KMS-11 (cell line): Measurements from ENCODE around the gene MYO9A.

Source experiments
- H2AFZ ChIP-seq: fragments of 200-600 bp; sonication (generic); 2 replicates; pipeline ENCODE4 v1.6.1; 2016; ENCODE audit warnings: antibody characterized with exemption, mixed run types, low read depth
- H3K27ac ChIP-seq: fragments of 200-600 bp; sonication (generic); 2 replicates; pipeline ENCODE4 v1.6.1; 2016; ENCODE audit warnings: mild to moderate bottlenecking, mixed run types
- H3K27me3 ChIP-seq: fragments of 200-600 bp; sonication (generic); 2 replicates; pipeline ENCODE4 v1.6.1; 2017; ENCODE audit warnings: mild to moderate bottlenecking, low read depth, mixed run types, moderate library complexity; ENCODE audit not compliant: insufficient read depth
- H3K36me3 ChIP-seq: fragments of 200-600 bp; sonication (generic); 2 replicates; pipeline ENCODE4 v1.6.1; 2017; ENCODE audit warnings: mild to moderate bottlenecking, mixed run types; ENCODE audit not compliant: insufficient read depth
- H3K4me1 ChIP-seq: fragments of 200-600 bp; sonication (generic); 2 replicates; pipeline ENCODE4 v1.6.1; 2016; ENCODE audit warnings: mild to moderate bottlenecking, low read depth, mixed run types; ENCODE audit not compliant: poor library complexity, severe bottlenecking
- H3K4me2 ChIP-seq: fragments of 200-600 bp; sonication (generic); 2 replicates; pipeline ENCODE4 v1.7.0; 2016; ENCODE audit warnings: mild to moderate bottlenecking, mixed run types
- H3K4me3 ChIP-seq: fragments of 200-600 bp; sonication (generic); IDR thresholded peaks from 2 replicates; pipeline ENCODE4 v1.6.1; 2017; ENCODE audit warnings: low read depth, low read length, mixed read lengths; ENCODE audit not compliant: insufficient read depth
- H3K79me2 ChIP-seq: fragments of 200-600 bp; sonication (generic); 2 replicates; pipeline ENCODE4 v1.6.1; 2016; ENCODE audit warnings: low read depth, mixed run types; ENCODE audit not compliant: insufficient read depth
- H3K9ac ChIP-seq: fragments of 200-600 bp; sonication (generic); 2 replicates; pipeline ENCODE4 v1.6.1; 2016; ENCODE audit warnings: mild to moderate bottlenecking, mixed run types
- H4K20me1 ChIP-seq: fragments of 200-600 bp; sonication (generic); 2 replicates; pipeline ENCODE4 v1.6.1; 2016; ENCODE audit warnings: mild to moderate bottlenecking, mixed run types; ENCODE audit not compliant: insufficient read depth
- CTCF ChIP-seq: fragments of 200-600 bp; sonication (generic); conservative IDR thresholded peaks from 2 replicates; pipeline ENCODE4 v1.6.1; 2017; ENCODE audit warnings: low read depth, mild to moderate bottlenecking, antibody characterized with exemption, low read length, moderate library complexity, mixed read lengths

MYO9A gene

GRCh38 chr15:71957026-71957425 lies 160.9 kb downstream of the MYO9A start:
- H3K4me2 ChIP-seq, result no peak overlapping the region
- H2AFZ ChIP-seq, result no peak overlapping the region
- no peak for TF ChIP-seq CTCF
- no peaks in the 10 kb centered on the region for H4K20me1 ChIP-seq
- no peak overlapping the region for H3K4me3 ChIP-seq
- no peaks in the 10 kb centered on the region for H3K27me3 ChIP-seq
- no peak overlapping the region for H3K27ac ChIP-seq
- H3K36me3 ChIP-seq, result no peaks in the 10 kb centered on the region
- no peak overlapping the region for H3K9ac ChIP-seq
- H3K79me2 ChIP-seq, result no peaks in the 10 kb centered on the region
- H3K4me1 ChIP-seq, result no peaks in the 10 kb centered on the region

GRCh38 chr15:71951134-71951533 lies 166.8 kb downstream of the MYO9A start:
- no peak overlapping the region for H3K4me2 ChIP-seq
- H3K36me3 ChIP-seq, result no peaks in the 10 kb centered on the region
- TF ChIP-seq CTCF, result no peak
- H3K4me3 ChIP-seq, result no peak overlapping the region
- no peak overlapping the region for H3K9ac ChIP-seq
- no peak overlapping the region for H2AFZ ChIP-seq
- no peak overlapping the region for H3K27ac ChIP-seq
- no peaks in the 10 kb centered on the region for H3K27me3 ChIP-seq
- no peaks in the 10 kb centered on the region for H4K20me1 ChIP-seq
- H3K4me1 ChIP-seq, result no peaks in the 10 kb centered on the region
- H3K79me2 ChIP-seq, result no peaks in the 10 kb centered on the region

GRCh38 chr15:71945012-71945411 lies 172.9 kb downstream of the MYO9A start:
- no peaks in the 10 kb centered on the region for H3K4me1 ChIP-seq
- no peaks in the 10 kb centered on the region for H3K36me3 ChIP-seq
- no peaks in the 10 kb centered on the region for H3K27me3 ChIP-seq
- H3K4me2 ChIP-seq, result no peak overlapping the region
- H4K20me1 ChIP-seq, result no peaks in the 10 kb centered on the region
- no peaks in the 10 kb centered on the region for H3K79me2 ChIP-seq
- H3K4me3 ChIP-seq, result no peak overlapping the region
- H3K27ac ChIP-seq, result no peak overlapping the region
- H3K9ac ChIP-seq, result no peak overlapping the region
- H2AFZ ChIP-seq, result no peak overlapping the region
- no peak for TF ChIP-seq CTCF

GRCh38 chr15:71943806-71944205 lies 174.1 kb downstream of the MYO9A start:
- H3K9ac ChIP-seq, result no peak overlapping the region
- H3K27ac ChIP-seq, result no peak overlapping the region
- no peak for TF ChIP-seq CTCF

More at GRCh38 chr15:71943806-71944205, 174.1 kb downstream of the MYO9A start:
- Histone ChIP-seq H3K36me3 (no peaks in the 10 kb centered on the region), H3K4me3 (no peak overlapping the region), H2AFZ (no peak overlapping the region), H3K79me2 (no peaks in the 10 kb centered on the region), H3K27me3 (no peaks in the 10 kb centered on the region), H3K4me2 (no peak overlapping the region), H3K4me1 (no peaks in the 10 kb centered on the region), H4K20me1 (no peaks in the 10 kb centered on the region)
